Osteoblast (primary cell): ENCODE measurements around the gene FAM174C. TPM values are rescaled to one million over a fixed set of nuclear protein-coding genes. Genes with fewer than 3 reads are reported as not detected.
A peak's percentile ranks its signal among the peaks of the same experiment; 100 is the strongest.

Source experiments
- DNase-seq: peaks from one replicate; pipeline ENCODE4 v3.0.0; 2011; ENCODE audit warnings: low spot score, mixed read lengths; ENCODE audit not compliant: insufficient read length; ENCODE audit errors: missing footprints
- H2AFZ ChIP-seq: 2 replicates; pipeline ENCODE4 v1.6.0; 2011; ENCODE audit warnings: mild to moderate bottlenecking, low read length
- H3K27ac ChIP-seq: 2 replicates; pipeline ENCODE4 v1.5.1; 2011; ENCODE audit warnings: mild to moderate bottlenecking, low read depth, low read length, moderate library complexity
- H3K27me3 ChIP-seq: 2 replicates; pipeline ENCODE4 v1.6.0; 2012; ENCODE audit warnings: mild to moderate bottlenecking, control low read depth, inconsistent platforms, low read length, moderate library complexity; ENCODE audit not compliant: insufficient read depth
- H3K36me3 ChIP-seq: 2 replicates; pipeline ENCODE4 v1.5.1; 2011; ENCODE audit warnings: mild to moderate bottlenecking, low read length, control low read depth, moderate library complexity; ENCODE audit not compliant: insufficient read depth
- H3K4me1 ChIP-seq: 2 replicates; pipeline ENCODE4 v1.5.1; 2011; ENCODE audit warnings: mild to moderate bottlenecking, low read length, control low read depth, moderate library complexity; ENCODE audit not compliant: insufficient read depth
- H3K4me2 ChIP-seq: 2 replicates; pipeline ENCODE4 v1.6.0; 2011; ENCODE audit warnings: mild to moderate bottlenecking, low read length; ENCODE audit not compliant: insufficient read depth
- H3K4me3 ChIP-seq: fragments of 200-600 bp; sonication (generic); 3 replicates; pipeline ENCODE4 v1.5.1; 2012; ENCODE audit warnings: mild to moderate bottlenecking, low read length, inconsistent platforms; ENCODE audit not compliant: insufficient read depth
- H3K79me2 ChIP-seq: 2 replicates; pipeline ENCODE4 v1.6.0; 2012; ENCODE audit warnings: mild to moderate bottlenecking, low read length, control low read depth, inconsistent platforms; ENCODE audit not compliant: insufficient read depth
- H3K9me3 ChIP-seq: 2 replicates; pipeline ENCODE4 v1.5.1; 2011; ENCODE audit warnings: low read depth, low read length, control low read depth
- H4K20me1 ChIP-seq: 2 replicates; pipeline ENCODE4 v1.6.0; 2012; ENCODE audit warnings: mild to moderate bottlenecking, low read length, control low read depth; ENCODE audit not compliant: insufficient read depth
- total RNA-seq: library from RNA; depleted of rRNA; stranded (reverse); fragments of >200 nt; gene quantifications from 2 replicates; pipeline ENCODE4 v1.2.3, GENCODE V29; 2012
- TF ChIP-seq, protein P1 (sequence below): IDR thresholded peaks from 2 replicates; pipeline ENCODE4 v1.5.1; 2011; ENCODE audit warnings: mild to moderate bottlenecking, low read depth, low read length, moderate library complexity; ENCODE audit errors: extremely low read depth

FAM174C gene
- total RNA-seq, 1 donor, result 25.0 TPM

DNA sequence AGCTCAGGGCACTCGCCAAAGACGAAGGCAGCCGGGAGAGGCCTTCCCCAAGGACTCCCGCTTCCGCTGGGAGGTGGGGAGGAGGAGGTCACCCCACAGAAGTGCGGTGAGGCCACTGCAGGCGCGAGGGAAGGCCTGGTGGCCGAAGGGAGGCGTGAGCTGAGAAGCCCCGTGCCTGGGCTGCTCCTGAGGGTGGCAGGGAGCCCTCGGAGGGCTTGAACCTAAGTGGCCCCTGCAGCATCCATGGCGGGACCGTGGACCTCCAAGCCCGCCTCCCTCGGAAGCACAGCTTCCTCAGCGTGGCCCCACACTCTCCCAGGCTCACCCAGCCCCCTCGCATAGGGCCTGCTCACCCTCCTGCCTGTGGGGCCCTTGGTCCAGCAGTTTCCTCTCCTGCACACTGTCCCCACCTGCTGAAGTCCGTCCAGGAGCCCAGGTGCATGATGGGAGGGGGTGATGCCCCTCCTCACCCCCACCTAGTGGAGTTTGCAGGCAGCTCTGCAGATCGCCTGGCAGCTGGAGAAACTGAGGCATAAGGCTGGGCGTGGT lies 36.3 kb downstream of the FAM174C start:
- peak; percentile 95 for DNase-seq
- TF ChIP-seq, protein P1, sequence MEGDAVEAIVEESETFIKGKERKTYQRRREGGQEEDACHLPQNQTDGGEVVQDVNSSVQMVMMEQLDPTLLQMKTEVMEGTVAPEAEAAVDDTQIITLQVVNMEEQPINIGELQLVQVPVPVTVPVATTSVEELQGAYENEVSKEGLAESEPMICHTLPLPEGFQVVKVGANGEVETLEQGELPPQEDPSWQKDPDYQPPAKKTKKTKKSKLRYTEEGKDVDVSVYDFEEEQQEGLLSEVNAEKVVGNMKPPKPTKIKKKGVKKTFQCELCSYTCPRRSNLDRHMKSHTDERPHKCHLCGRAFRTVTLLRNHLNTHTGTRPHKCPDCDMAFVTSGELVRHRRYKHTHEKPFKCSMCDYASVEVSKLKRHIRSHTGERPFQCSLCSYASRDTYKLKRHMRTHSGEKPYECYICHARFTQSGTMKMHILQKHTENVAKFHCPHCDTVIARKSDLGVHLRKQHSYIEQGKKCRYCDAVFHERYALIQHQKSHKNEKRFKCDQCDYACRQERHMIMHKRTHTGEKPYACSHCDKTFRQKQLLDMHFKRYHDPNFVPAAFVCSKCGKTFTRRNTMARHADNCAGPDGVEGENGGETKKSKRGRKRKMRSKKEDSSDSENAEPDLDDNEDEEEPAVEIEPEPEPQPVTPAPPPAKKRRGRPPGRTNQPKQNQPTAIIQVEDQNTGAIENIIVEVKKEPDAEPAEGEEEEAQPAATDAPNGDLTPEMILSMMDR, result no peak
- no peak overlapping the region for H3K4me2 ChIP-seq
- peaks cover 11% of the 10 kb centered on the region for H3K27me3 ChIP-seq
- no peak overlapping the region for H3K27ac ChIP-seq
- no peak overlapping the region for H2AFZ ChIP-seq
- H3K79me2 ChIP-seq, result no peaks in the 10 kb centered on the region
- no peaks in the 10 kb centered on the region for H3K4me1 ChIP-seq
- H3K4me3 ChIP-seq, result no peak overlapping the region
- no peaks in the 10 kb centered on the region for H3K36me3 ChIP-seq
- no peaks in the 10 kb centered on the region for H3K9me3 ChIP-seq
- H4K20me1 ChIP-seq, result no peaks in the 10 kb centered on the region

DNA sequence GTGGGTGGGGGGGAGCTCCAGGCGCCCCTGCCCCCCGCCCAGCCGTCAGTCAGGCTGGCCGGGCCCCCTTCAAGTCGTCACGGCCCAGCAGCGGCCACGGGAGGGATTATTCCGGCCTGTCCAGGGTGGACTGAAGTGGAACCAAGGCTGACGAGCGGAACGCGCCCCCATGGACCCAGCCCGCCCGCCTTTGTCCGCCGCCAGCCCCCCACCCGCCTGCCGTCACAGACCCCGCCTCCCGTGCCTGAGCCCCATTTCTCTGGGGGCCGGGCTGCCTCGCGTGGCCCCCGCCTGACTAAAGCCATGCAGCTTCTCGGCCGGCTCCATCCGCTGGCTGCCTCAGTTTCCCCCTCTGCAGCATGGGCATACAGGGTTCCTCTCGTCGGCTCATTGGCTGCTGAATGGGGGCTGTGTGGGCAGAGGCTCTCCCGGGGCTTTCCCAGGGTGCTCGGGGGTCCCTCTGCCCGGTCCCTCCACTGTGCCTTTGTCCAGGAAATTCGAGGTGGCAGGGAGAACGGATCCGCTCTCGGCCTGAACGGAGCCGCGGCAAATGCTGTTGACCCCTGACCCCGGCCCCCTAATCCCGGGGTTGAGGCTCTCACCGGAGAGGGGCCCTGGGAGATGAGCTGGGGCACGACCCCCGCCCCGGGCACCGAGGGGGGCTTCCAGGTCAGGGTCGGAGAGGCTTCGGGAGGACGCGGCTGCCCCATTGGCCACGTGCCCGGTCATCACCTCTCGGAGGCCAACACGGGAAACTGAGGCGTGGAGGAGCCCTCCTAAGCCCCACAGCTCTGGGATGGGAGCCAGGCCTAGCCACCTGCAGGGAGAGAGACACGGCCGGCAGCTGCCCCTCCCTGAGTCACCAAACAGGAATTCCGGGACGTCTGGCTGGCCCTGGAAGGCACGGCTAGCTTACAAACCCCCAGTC lies 37.7 kb downstream of the FAM174C start:
- peak; percentile 98 for DNase-seq
- no peak overlapping the region for H3K27ac ChIP-seq
- peaks cover 25% of the 10 kb centered on the region for H3K27me3 ChIP-seq
- H3K4me2 ChIP-seq, result no peak overlapping the region
- no peaks in the 10 kb centered on the region for H3K9me3 ChIP-seq
- H3K4me1 ChIP-seq, result no peaks in the 10 kb centered on the region
- H4K20me1 ChIP-seq, result no peaks in the 10 kb centered on the region
- TF ChIP-seq, protein P1, result no peak
- H3K79me2 ChIP-seq, result no peaks in the 10 kb centered on the region
- no peaks in the 10 kb centered on the region for H3K36me3 ChIP-seq
- H2AFZ ChIP-seq, result no peak overlapping the region
- no peak overlapping the region for H3K4me3 ChIP-seq

DNA sequence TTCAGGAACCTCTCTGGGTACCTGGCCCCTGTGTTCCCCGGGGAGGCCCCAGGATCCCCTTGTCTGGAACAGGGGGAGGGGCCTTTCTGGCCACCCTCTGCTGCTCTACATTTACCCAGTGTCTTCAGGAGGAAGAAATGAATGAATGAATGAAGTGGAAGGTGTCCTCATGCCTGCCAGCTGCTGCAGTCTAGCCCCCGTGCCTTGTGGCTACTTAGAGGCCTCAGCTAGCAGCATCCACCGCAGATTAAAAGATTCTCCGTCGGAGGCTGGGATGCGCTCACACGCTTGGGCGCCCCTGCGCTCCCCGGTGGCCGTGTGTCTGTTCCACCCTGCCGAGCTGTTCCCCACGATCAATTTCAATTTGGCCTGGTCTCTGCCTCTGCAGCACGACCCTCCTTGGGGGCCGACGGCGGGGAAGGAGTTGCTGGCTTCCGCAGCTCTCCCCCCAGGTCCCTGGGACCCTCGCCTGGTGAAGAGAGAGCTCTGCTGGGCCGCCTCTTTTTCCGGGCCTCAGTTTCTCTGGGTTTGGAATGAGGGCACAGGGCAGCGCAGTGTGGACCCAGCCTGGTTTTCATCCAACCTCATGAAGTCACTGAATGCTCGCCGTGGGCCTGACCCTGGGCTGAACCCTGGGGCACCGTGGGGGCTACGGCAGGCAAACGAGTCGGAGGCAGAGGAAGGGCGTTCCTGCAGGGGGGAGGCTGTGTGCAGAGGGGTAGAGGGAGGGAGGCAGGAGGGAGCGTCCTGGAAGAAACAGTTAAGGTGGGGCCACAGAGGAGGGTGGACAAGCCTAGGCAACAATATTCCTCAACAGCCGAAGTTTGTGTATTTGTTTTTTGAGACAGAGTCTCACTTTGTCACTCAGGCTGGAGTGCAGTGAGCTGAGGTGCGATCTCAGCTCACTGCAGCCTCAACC lies 38.6 kb downstream of the FAM174C start:
- H3K4me1 ChIP-seq, result no peaks in the 10 kb centered on the region
- no peaks in the 10 kb centered on the region for H3K9me3 ChIP-seq
- no peaks in the 10 kb centered on the region for H3K36me3 ChIP-seq
- no peak overlapping the region for H3K4me2 ChIP-seq
- H3K4me3 ChIP-seq, result no peak overlapping the region
- peaks cover 33% of the 10 kb centered on the region for H3K27me3 ChIP-seq
- H3K79me2 ChIP-seq, result no peaks in the 10 kb centered on the region
- no peak overlapping the region for H3K27ac ChIP-seq
- no peaks in the 10 kb centered on the region for H4K20me1 ChIP-seq
- TF ChIP-seq, protein P1, result no peak
- H2AFZ ChIP-seq, result no peak overlapping the region
- DNase-seq, result no peak
